HepG2 (cell line): Measurements from ENCODE around the gene EXOC6B. TPM values are rescaled to one million over a fixed set of nuclear protein-coding genes. Genes with fewer than 3 reads are reported as not detected.
A peak's percentile ranks its signal among the peaks of the same experiment; 100 is the strongest.

Source experiments
- ATAC-seq: fragments of 200-7000 bp; cut with Tn5 transposase; 3 replicates; pipeline ENCODE4 v1.9.1; 2020; ENCODE audit warnings: mild to moderate bottlenecking, moderate library complexity
- BruUV-seq: library from RNA; stranded (reverse); fragments of 400-500 nt; replicated peaks from 2 replicates; lab custom pipeline; 2021; lab: Mats Ljungman, UMichigan
- CTCF ChIA-PET: fragments of 300-600 bp; formaldehyde crosslinking; extraction: SDS; loops from one replicate; lab custom pipeline; 2021; ENCODE audit warnings: low total read pairs, inconsistent platforms, low intra/inter-chr PET ratio; lab: Yijun Ruan, JAX
- POLR2A ChIA-PET: fragments of 350-600 bp; sonication (Branson Sonifier 250); formaldehyde crosslinking; loops from one replicate; lab custom pipeline; 2020; ENCODE audit warnings: antibody characterized with exemption, inconsistent platforms; lab: Yijun Ruan, JAX
- DNase-seq: peaks from one replicate; pipeline ENCODE4 v3.0.0-alpha.2; 2015; ENCODE audit warnings: low spot score
- FAIRE-seq: peaks from 3 replicates; lab custom pipeline; 2011; peaks lifted over from hg19 to GRCh38; lab: Jason Lieb, UNC
- H2AFZ ChIP-seq: one replicate; pipeline ENCODE4 v1.6.1; 2011; ENCODE audit warnings: low read length, inconsistent platforms
- H3K27ac ChIP-seq: fragments of 300-600 bp; 3 replicates; pipeline ENCODE4 v1.8.0; 2011; ENCODE audit warnings: mixed run types, mild to moderate bottlenecking, mixed read lengths, low read length, inconsistent platforms; ENCODE audit not compliant: insufficient read depth; ENCODE audit errors: extremely low read length
- H3K27me3 ChIP-seq, 2 experiments: fragments of 200-600 bp in 1 of 2; 2 replicates in 1 of 2; 3 replicates in 1 of 2; pipeline versions ENCODE4 v1.6.0 to v1.8.0; 2011; ENCODE audit warnings: low read length in 2 of 2, mild to moderate bottlenecking in 2 of 2, moderate library complexity in 2 of 2, inconsistent platforms in 1 of 2; ENCODE audit not compliant: insufficient read depth in 2 of 2, control insufficient read depth in 1 of 2
- H3K36me3 ChIP-seq, 2 experiments: fragments of 200-600 bp in 1 of 2; replicated peaks in 1 of 2; 2 replicates in 1 of 2; 3 replicates in 1 of 2; pipeline versions ENCODE4 v1.5.1 to v1.8.0; 2011; ENCODE audit warnings: low read length in 2 of 2, inconsistent platforms in 1 of 2; ENCODE audit not compliant: insufficient read depth in 2 of 2, control insufficient read depth in 1 of 2
- H3K4me1 ChIP-seq: 2 replicates; pipeline ENCODE4 v1.5.1; 2012; ENCODE audit warnings: low read length, inconsistent platforms; ENCODE audit not compliant: insufficient read depth
- H3K4me2 ChIP-seq: 2 replicates; pipeline ENCODE4 v1.6.0; 2011; ENCODE audit warnings: low read depth, low read length, inconsistent platforms
- H3K4me3 ChIP-seq, 3 experiments: fragments of 200-600 bp in 1 of 3; sonication (generic), shearing (Covaris generic) in 1 of 3; replicated peaks in 1 of 3; 2 replicates each; pipeline ENCODE4 v1.5.1; 2011 to 2016; ENCODE audit warnings: low read length in 3 of 3, inconsistent platforms in 2 of 3, low read depth in 2 of 3, mild to moderate bottlenecking in 2 of 3, control low read depth in 1 of 3, mixed read lengths in 1 of 3; ENCODE audit not compliant: insufficient read depth in 1 of 3
- H3K79me2 ChIP-seq: one replicate; pipeline ENCODE4 v1.6.1; 2011; ENCODE audit warnings: low read length, inconsistent platforms; ENCODE audit not compliant: insufficient read depth
- H3K9ac ChIP-seq: 2 replicates; pipeline ENCODE4 v1.6.0; 2011; ENCODE audit warnings: mild to moderate bottlenecking, low read depth, low read length, inconsistent platforms; ENCODE audit not compliant: insufficient read depth
- H3K9me3 ChIP-seq: 2 replicates; pipeline ENCODE4 v1.5.1; 2012; ENCODE audit warnings: mild to moderate bottlenecking, low read length
- H4K20me1 ChIP-seq: 2 replicates; pipeline ENCODE4 v1.6.0; 2011; ENCODE audit warnings: inconsistent platforms, mild to moderate bottlenecking, low read length, moderate library complexity; ENCODE audit not compliant: insufficient read depth
- HOXA3 ChIP-seq: sonication (generic); formaldehyde crosslinking; IDR thresholded peaks from 2 replicates; pipeline ENCODE4 v1.5.0; 2020; ENCODE audit warnings: missing genetic modification reagents
- NR2F1 ChIP-seq, 2 experiments: fragments of 450-650 bp in 1 of 2; formaldehyde crosslinking in 1 of 2; IDR thresholded peaks; 2 replicates each; pipeline versions ENCODE4 v1.5.0 to v1.6.1; 2016 to 2020; ENCODE audit warnings: mild to moderate bottlenecking in 1 of 2, missing compliant biosample characterization in 1 of 2, missing genetic modification reagents in 1 of 2, moderate library complexity in 1 of 2
- ZBTB8A ChIP-seq: sonication (generic); formaldehyde crosslinking; IDR thresholded peaks from 2 replicates; pipeline ENCODE4 v1.4.0; 2020; ENCODE audit warnings: mild to moderate bottlenecking, low read depth, missing genetic modification reagents, borderline replicate concordance
- in situ Hi-C: cut with HindIII; loops from 2 replicates; pipeline ENCODE4 v1.10.0; 2017; ENCODE audit warnings: low pct_unique_long_range_greater_than_20kb; ENCODE audit not compliant: extremely low pct_ligation_motif_present
- intact Hi-C: fragments of 100-400 bp; cut with micrococcal nuclease; formaldehyde crosslinking; loops from one replicate; pipeline ENCODE4 v1.10.0; 2022; ENCODE audit not compliant: unreplicated experiment
- polyA plus RNA-seq, 8 experiments: library from polyadenylated mRNA; depleted of rRNA in 3 of 8; stranded (reverse) in 7 of 8; unstranded in 1 of 8; fragments of >200 nt; fragmentation: Illumina TruSeq in 4 of 8; extraction: Trizol in 4 of 8; gene quantifications; 2 replicates each; pipeline versions ENCODE4 v1.2.1 to v1.2.3, GENCODE V29; 2011 to 2016; ENCODE audit warnings: low read depth in 4 of 8, missing spikeins in 1 of 8, mixed read lengths in 1 of 8; ENCODE audit not compliant: insufficient read depth in 1 of 8
- total RNA-seq, 5 experiments: library from RNA; depleted of rRNA; stranded (reverse); fragments of >200 nt; fragmentation: Illumina TruSeq; extraction: Trizol; gene quantifications; 2 replicates each; pipeline ENCODE4 v1.2.3, GENCODE V29; 2016; ENCODE audit warnings: low read depth in 1 of 5
- TF ChIP-seq, protein P1 (sequence below): sonication (generic); formaldehyde crosslinking; IDR thresholded peaks from 2 replicates; pipeline ENCODE4 v1.5.1; 2020; ENCODE audit warnings: mild to moderate bottlenecking, missing genetic modification reagents
- TF ChIP-seq, protein P2 (sequence below): sonication (generic); formaldehyde crosslinking; IDR thresholded peaks from 2 replicates; pipeline ENCODE4 v1.4.0; 2020; ENCODE audit warnings: missing genetic modification reagents, mild to moderate bottlenecking, borderline replicate concordance
- TF ChIP-seq, protein P3 (sequence below): sonication (generic); formaldehyde crosslinking; IDR thresholded peaks from 2 replicates; pipeline ENCODE4 v1.4.0; 2020; ENCODE audit warnings: missing genetic modification reagents

The EXOC6B gene
- total and polyA plus RNA-seq, 2 of the 13 experiments (the other 11 are each of a cell fraction or from before 2014, with no cell fraction given): 9.1 to 15.9 TPM

DNA sequence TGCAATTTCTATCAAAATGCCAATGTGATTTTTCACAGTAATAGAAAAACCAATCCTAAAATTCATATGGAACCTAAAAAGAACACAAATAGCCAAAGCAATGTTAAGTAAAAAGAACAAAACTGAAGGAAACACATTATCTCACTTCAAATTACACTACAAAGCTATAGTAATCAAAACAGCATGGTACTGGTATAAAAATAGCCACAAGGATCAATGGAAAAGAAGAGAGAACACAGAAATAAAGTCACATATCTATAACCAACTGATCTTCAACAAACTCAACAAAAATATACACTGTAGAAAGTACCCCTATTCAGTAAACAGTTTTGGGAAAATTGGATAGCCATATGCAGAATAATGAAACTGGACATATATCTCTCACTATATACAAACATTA lies 426.0 kb downstream of the EXOC6B start:
- H3K27ac ChIP-seq: no peak overlapping the region
- no peaks in the 10 kb centered on the region for H4K20me1 ChIP-seq
- POLR2A ChIA-PET: no interaction called here
- CTCF ChIA-PET: no interaction called here
- in situ Hi-C loops: no loop called here
- TF ChIP-seq NR2F1 (CRISPR knock-in tag; IDR thresholded peaks at IDR 0.05): no peak
- TF ChIP-seq ZBTB8A (CRISPR knock-in tag): no peak
- TF ChIP-seq, protein P1, sequence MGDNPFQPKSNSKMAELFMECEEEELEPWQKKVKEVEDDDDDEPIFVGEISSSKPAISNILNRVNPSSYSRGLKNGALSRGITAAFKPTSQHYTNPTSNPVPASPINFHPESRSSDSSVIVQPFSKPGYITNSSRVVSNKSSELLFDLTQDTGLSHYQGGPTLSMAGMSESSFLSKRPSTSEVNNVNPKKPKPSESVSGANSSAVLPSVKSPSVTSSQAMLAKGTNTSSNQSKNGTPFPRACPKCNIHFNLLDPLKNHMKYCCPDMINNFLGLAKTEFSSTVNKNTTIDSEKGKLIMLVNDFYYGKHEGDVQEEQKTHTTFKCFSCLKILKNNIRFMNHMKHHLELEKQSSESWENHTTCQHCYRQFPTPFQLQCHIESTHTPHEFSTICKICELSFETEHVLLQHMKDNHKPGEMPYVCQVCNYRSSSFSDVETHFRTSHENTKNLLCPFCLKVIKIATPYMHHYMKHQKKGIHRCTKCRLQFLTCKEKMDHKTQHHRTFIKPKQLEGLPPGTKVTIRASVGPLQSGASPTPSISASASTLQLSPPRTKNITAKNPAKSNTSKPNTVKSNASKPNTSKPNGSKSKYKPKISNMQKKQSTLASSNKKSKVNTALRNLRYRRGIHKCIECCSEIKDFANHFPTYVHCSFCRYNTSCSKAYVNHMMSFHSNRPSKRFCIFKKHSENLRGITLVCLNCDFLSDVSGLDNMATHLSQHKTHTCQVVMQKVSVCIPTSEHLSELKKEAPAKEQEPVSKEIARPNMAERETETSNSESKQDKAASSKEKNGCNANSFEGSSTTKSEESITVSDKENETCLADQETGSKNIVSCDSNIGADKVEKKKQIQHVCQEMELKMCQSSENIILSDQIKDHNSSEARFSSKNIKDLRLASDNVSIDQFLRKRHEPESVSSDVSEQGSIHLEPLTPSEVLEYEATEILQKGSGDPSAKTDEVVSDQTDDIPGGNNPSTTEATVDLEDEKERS (CRISPR knock-in tag): 0 out of 2 replicates have a peak, but pooled peaks have one; percentile 43
- no peak for TF ChIP-seq HOXA3 (CRISPR knock-in tag)
- TF ChIP-seq, protein P2, sequence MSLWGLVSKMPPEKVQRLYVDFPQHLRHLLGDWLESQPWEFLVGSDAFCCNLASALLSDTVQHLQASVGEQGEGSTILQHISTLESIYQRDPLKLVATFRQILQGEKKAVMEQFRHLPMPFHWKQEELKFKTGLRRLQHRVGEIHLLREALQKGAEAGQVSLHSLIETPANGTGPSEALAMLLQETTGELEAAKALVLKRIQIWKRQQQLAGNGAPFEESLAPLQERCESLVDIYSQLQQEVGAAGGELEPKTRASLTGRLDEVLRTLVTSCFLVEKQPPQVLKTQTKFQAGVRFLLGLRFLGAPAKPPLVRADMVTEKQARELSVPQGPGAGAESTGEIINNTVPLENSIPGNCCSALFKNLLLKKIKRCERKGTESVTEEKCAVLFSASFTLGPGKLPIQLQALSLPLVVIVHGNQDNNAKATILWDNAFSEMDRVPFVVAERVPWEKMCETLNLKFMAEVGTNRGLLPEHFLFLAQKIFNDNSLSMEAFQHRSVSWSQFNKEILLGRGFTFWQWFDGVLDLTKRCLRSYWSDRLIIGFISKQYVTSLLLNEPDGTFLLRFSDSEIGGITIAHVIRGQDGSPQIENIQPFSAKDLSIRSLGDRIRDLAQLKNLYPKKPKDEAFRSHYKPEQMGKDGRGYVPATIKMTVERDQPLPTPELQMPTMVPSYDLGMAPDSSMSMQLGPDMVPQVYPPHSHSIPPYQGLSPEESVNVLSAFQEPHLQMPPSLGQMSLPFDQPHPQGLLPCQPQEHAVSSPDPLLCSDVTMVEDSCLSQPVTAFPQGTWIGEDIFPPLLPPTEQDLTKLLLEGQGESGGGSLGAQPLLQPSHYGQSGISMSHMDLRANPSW: no peak
- TF ChIP-seq, protein P3, sequence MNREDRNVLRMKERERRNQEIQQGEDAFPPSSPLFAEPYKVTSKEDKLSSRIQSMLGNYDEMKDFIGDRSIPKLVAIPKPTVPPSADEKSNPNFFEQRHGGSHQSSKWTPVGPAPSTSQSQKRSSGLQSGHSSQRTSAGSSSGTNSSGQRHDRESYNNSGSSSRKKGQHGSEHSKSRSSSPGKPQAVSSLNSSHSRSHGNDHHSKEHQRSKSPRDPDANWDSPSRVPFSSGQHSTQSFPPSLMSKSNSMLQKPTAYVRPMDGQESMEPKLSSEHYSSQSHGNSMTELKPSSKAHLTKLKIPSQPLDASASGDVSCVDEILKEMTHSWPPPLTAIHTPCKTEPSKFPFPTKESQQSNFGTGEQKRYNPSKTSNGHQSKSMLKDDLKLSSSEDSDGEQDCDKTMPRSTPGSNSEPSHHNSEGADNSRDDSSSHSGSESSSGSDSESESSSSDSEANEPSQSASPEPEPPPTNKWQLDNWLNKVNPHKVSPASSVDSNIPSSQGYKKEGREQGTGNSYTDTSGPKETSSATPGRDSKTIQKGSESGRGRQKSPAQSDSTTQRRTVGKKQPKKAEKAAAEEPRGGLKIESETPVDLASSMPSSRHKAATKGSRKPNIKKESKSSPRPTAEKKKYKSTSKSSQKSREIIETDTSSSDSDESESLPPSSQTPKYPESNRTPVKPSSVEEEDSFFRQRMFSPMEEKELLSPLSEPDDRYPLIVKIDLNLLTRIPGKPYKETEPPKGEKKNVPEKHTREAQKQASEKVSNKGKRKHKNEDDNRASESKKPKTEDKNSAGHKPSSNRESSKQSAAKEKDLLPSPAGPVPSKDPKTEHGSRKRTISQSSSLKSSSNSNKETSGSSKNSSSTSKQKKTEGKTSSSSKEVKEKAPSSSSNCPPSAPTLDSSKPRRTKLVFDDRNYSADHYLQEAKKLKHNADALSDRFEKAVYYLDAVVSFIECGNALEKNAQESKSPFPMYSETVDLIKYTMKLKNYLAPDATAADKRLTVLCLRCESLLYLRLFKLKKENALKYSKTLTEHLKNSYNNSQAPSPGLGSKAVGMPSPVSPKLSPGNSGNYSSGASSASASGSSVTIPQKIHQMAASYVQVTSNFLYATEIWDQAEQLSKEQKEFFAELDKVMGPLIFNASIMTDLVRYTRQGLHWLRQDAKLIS (CRISPR knock-in tag): no peak
- no peak overlapping the region for H3K4me3 ChIP-seq
- H2AFZ ChIP-seq: no peak overlapping the region
- FAIRE-seq (no peak), DNase-seq (no peak), ATAC-seq (no peak)
- no peaks in the 10 kb centered on the region for H3K36me3 ChIP-seq
- no peaks in the 10 kb centered on the region for H3K79me2 ChIP-seq
- H3K27me3 ChIP-seq: no peaks in the 10 kb centered on the region
- no TSS peak for BruUV-seq
- no peak overlapping the region for H3K4me2 ChIP-seq
- H3K9ac ChIP-seq: no peak overlapping the region
- H3K9me3 ChIP-seq: peaks cover 16% of the 10 kb centered on the region
- intact Hi-C loops: no loop called here
- 0 out of 2 replicates have a peak, but pooled peaks cover 6% of the 10 kb centered on the region for H3K4me1 ChIP-seq
